HCT116 (cell line): ENCODE data around the gene SPTLC1. TPM values are rescaled to one million over a fixed set of nuclear protein-coding genes. Genes with fewer than 3 reads are reported as not detected.

Experiments
- ATAC-seq: fragments of 200-7000 bp; cut with Tn5 transposase; 2 replicates; pipeline ENCODE4 v1.9.1; 2020; ENCODE audit warnings: mild to moderate bottlenecking, moderate library complexity
- BruUV-seq: library from RNA; stranded (reverse); fragments of 400-500 nt; replicated peaks from 2 replicates; lab custom pipeline; 2021; lab: Mats Ljungman, UMichigan
- CTCF ChIA-PET: fragments of 300-600 bp; sonication (Branson Sonifier 250); formaldehyde crosslinking; loops from one replicate; lab custom pipeline; 2021; ENCODE audit warnings: antibody characterized with exemption; lab: Charles Lee
- POLR2A ChIA-PET: fragments of 300-600, 350-600 bp; sonication (Branson Sonifier 250); formaldehyde crosslinking; loops from one replicate; lab custom pipeline; 2021; ENCODE audit warnings: antibody characterized with exemption; lab: Charles Lee
- RAD21 ChIA-PET, 2 experiments: fragments of 300-600 bp; sonication (Branson Sonifier 250); formaldehyde crosslinking; loops; one replicate each; lab custom pipeline; 2023; ENCODE audit warnings: low total read pairs in 2 of 2; ENCODE audit not compliant: uncharacterized antibody in 2 of 2, unreplicated experiment in 2 of 2, low non-redundant PET in 1 of 2; lab: Charles Lee
- DNase-seq: peaks from one replicate; pipeline ENCODE4 v3.0.0-alpha.2; 2010; ENCODE audit warnings: low read depth, low spot score
- H2AFZ ChIP-seq: fragments of 200-600 bp; shearing (Covaris generic), sonication (generic); 2 replicates; pipeline ENCODE4 v1.6.1; 2017; ENCODE audit warnings: low read depth, mixed run types, mixed read lengths, antibody characterized with exemption, low read length; ENCODE audit not compliant: poor library complexity, severe bottlenecking
- H3K27ac ChIP-seq: 2 replicates; pipeline ENCODE4 v1.5.1; 2012; ENCODE audit warnings: low read depth, low read length
- H3K27me3 ChIP-seq: fragments of 200-600 bp; sonication (generic); 2 replicates; pipeline ENCODE4 v1.6.1; 2016; ENCODE audit warnings: mixed run types, low read length, mixed read lengths; ENCODE audit not compliant: insufficient read depth
- H3K36me3 ChIP-seq, 2 experiments: fragments of 200-500 bp in 1 of 2; fragments of 200-600 bp in 1 of 2; sonication (Bioruptor generic) in 1 of 2; sonication (generic) in 1 of 2; 2 replicates each; pipeline versions ENCODE4 v1.5.1 to v1.6.1; 2014 to 2016; ENCODE audit warnings: low read length in 2 of 2, inconsistent platforms in 1 of 2, mixed read lengths in 1 of 2, mixed run types in 1 of 2; ENCODE audit not compliant: insufficient read depth in 2 of 2, control insufficient read depth in 1 of 2
- H3K4me1 ChIP-seq, 2 experiments: fragments of 200-600 bp in 1 of 2; sonication (generic) in 1 of 2; 2 replicates each; pipeline versions ENCODE4 v1.5.1 to v1.6.1; 2012 to 2017; ENCODE audit warnings: low read length in 2 of 2, inconsistent platforms in 1 of 2, mild to moderate bottlenecking in 1 of 2, mixed read lengths in 1 of 2, mixed run types in 1 of 2, moderate library complexity in 1 of 2; ENCODE audit not compliant: insufficient read depth in 2 of 2, control insufficient read depth in 1 of 2
- H3K4me2 ChIP-seq: fragments of 200-600 bp; sonication (generic); 2 replicates; pipeline ENCODE4 v1.6.1; 2017; ENCODE audit warnings: mixed run types, low read length, mixed read lengths
- H3K4me3 ChIP-seq, 2 experiments: fragments of 200-600 bp in 1 of 2; sonication (generic) in 1 of 2; replicated peaks in 1 of 2; 2 replicates each; pipeline ENCODE4 v1.5.1; 2011 to 2016; ENCODE audit warnings: low read length in 2 of 2, control low read depth in 1 of 2, low read depth in 1 of 2, mild to moderate bottlenecking in 1 of 2, mixed read lengths in 1 of 2, mixed run types in 1 of 2
- H3K79me2 ChIP-seq: fragments of 200-600 bp; sonication (generic); 2 replicates; pipeline ENCODE4 v1.6.1; 2017; ENCODE audit warnings: mild to moderate bottlenecking, mixed run types, low read length, moderate library complexity, mixed read lengths; ENCODE audit not compliant: insufficient read depth
- H3K9ac ChIP-seq: fragments of 200-600 bp; sonication (generic); 2 replicates; pipeline ENCODE4 v1.6.1; 2016; ENCODE audit warnings: low read length, mixed read lengths
- H3K9me2 ChIP-seq: fragments of 200-600 bp; sonication (generic), shearing (Covaris generic); 2 replicates; pipeline ENCODE4 v1.6.1; 2017; ENCODE audit warnings: mixed run types, mild to moderate bottlenecking, moderate library complexity; ENCODE audit not compliant: insufficient read depth
- H3K9me3 ChIP-seq, 2 experiments: fragments of 200-500 bp in 1 of 2; fragments of 200-600 bp in 1 of 2; sonication (Bioruptor generic) in 1 of 2; sonication (generic) in 1 of 2; 2 replicates each; pipeline ENCODE4 v1.6.1; 2014 to 2017; ENCODE audit warnings: low read length in 2 of 2, mixed read lengths in 2 of 2, inconsistent platforms in 1 of 2, low read depth in 1 of 2, mild to moderate bottlenecking in 1 of 2, mixed run types in 1 of 2, moderate library complexity in 1 of 2; ENCODE audit not compliant: control insufficient read depth in 1 of 2, insufficient read depth in 1 of 2
- H4K20me1 ChIP-seq: fragments of 200-600 bp; sonication (generic), shearing (Covaris generic); 2 replicates; pipeline ENCODE4 v1.6.1; 2017; ENCODE audit warnings: mixed run types, mild to moderate bottlenecking, moderate library complexity; ENCODE audit not compliant: insufficient read depth
- CBX3 ChIP-seq: IDR thresholded peaks from 2 replicates; pipeline ENCODE4 v1.6.1; 2012; ENCODE audit warnings: low read depth
- POLR2AphosphoS5 ChIP-seq: IDR thresholded peaks from 2 replicates; pipeline ENCODE4 v1.6.1; 2011; ENCODE audit warnings: mild to moderate bottlenecking, low read depth, low read length, moderate library complexity
- SRF ChIP-seq: IDR thresholded peaks from 2 replicates; pipeline ENCODE4 v1.6.1; 2012; ENCODE audit warnings: low read depth
- intact Hi-C: fragments of 100-400 bp; cut with micrococcal nuclease; formaldehyde crosslinking; loops from 2 replicates; pipeline ENCODE4 v1.10.0; 2022
- total RNA-seq: library from RNA; stranded (reverse); gene quantifications from one replicate; pipeline ENCODE4 v1.2.1, GENCODE V29; 2021; ENCODE audit not compliant: unreplicated experiment
- TF ChIP-seq, protein P1 (sequence below): IDR thresholded peaks from 2 replicates; pipeline ENCODE4 v1.6.1; 2011; ENCODE audit warnings: mild to moderate bottlenecking, low read length, moderate library complexity; ENCODE audit not compliant: insufficient replicate concordance; ENCODE audit errors: extremely low read depth

Gene SPTLC1
- total RNA-seq, 1 experiment from 2014 or later, result 81.7 TPM

DNA sequence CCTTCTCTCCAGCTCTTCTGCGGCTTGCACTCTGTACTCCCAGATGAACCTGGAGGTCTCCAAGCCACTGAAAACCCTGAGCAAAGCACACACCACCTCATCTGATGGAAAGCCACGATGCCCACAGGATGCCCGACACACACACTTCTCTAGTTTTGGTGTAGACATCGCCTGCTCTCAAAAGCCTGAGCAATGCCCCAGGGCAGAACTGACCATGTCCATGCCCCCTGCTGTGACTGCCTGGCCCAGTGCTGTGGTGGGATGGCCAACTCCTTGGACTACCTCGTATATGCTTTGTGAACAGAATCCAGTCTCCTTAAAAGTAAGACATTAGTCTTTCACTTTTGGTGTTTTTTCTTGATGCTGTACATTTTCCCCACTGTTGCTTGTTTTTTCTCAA, 81.2 kb downstream of the SPTLC1 start:
- ATAC-seq, result no peak
- no peaks in the 10 kb centered on the region for H3K4me1 ChIP-seq
- H2AFZ ChIP-seq, result no peak overlapping the region
- H4K20me1 ChIP-seq, result no peaks in the 10 kb centered on the region
- H3K79me2 ChIP-seq, result no peaks in the 10 kb centered on the region
- peaks cover 6 to 22% of the 10 kb centered on the region in 2 experiments; a peak in 3 of 4 replicates for H3K36me3 ChIP-seq
- CTCF ChIA-PET, result no interaction called here
- H3K27ac ChIP-seq, result no peak overlapping the region
- BruUV-seq, result no TSS peak
- intact Hi-C loops, result no loop called here
- DNase-seq, result no peak
- H3K4me2 ChIP-seq, result no peak overlapping the region
- no peaks in the 10 kb centered on the region for H3K27me3 ChIP-seq
- H3K9me2 ChIP-seq, result no peaks in the 10 kb centered on the region
- H3K4me3 ChIP-seq, result no peak overlapping the region
- TF ChIP-seq CBX3, result no peak
- no peak for TF ChIP-seq SRF
- no peak overlapping the region for H3K9ac ChIP-seq
- H3K9me3 ChIP-seq, result no peaks in the 10 kb centered on the region
- POLR2A ChIA-PET, result no interaction called here
- RAD21 ChIA-PET, result no interaction called here

DNA sequence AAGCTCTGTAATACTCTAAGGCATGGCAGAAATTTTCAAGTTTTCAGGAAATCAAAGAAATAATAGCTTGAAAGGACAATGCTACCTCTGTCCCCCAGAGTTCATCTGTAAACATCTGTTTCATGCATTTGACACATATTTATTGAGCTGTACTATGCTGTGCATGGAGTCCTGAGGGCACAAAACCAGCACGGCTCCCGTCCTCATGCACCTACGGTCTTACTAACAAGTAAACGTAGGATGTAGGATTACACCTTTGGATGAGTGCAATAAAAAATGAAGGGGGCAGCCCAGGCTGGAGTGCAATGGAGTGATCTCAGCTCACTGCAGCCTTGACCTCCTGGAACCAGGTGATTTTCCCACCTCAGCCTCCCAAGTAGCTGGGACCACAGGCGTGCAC, 81.9 kb downstream of the SPTLC1 start:
- RAD21 ChIA-PET, result no interaction called here
- intact Hi-C loops, result no loop called here
- no peak for TF ChIP-seq POLR2AphosphoS5
- TF ChIP-seq, protein P1, sequence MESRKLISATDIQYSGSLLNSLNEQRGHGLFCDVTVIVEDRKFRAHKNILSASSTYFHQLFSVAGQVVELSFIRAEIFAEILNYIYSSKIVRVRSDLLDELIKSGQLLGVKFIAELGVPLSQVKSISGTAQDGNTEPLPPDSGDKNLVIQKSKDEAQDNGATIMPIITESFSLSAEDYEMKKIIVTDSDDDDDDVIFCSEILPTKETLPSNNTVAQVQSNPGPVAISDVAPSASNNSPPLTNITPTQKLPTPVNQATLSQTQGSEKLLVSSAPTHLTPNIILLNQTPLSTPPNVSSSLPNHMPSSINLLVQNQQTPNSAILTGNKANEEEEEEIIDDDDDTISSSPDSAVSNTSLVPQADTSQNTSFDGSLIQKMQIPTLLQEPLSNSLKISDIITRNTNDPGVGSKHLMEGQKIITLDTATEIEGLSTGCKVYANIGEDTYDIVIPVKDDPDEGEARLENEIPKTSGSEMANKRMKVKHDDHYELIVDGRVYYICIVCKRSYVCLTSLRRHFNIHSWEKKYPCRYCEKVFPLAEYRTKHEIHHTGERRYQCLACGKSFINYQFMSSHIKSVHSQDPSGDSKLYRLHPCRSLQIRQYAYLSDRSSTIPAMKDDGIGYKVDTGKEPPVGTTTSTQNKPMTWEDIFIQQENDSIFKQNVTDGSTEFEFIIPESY, result no peak
- TF ChIP-seq, all 23 proteins: peak for 0
- H3K4me3 ChIP-seq, result no peak overlapping the region
- no peaks in the 10 kb centered on the region for H3K27me3 ChIP-seq
- H3K9ac ChIP-seq, result no peak overlapping the region
- ATAC-seq, result no peak
- POLR2A ChIA-PET, result no interaction called here
- H3K4me1 ChIP-seq, result no peaks in the 10 kb centered on the region
- BruUV-seq, result no TSS peak
- H3K36me3 ChIP-seq, result peaks cover 6 to 22% of the 10 kb centered on the region in 2 experiments; a peak in 3 of 4 replicates
- no peaks in the 10 kb centered on the region for H3K9me2 ChIP-seq
- DNase-seq, result no peak
- H2AFZ ChIP-seq, result no peak overlapping the region
- no peaks in the 10 kb centered on the region for H3K79me2 ChIP-seq
- H3K9me3 ChIP-seq, result no peaks in the 10 kb centered on the region
- CTCF ChIA-PET, result no interaction called here
- no peak overlapping the region for H3K4me2 ChIP-seq
- H3K27ac ChIP-seq, result no peak overlapping the region
- no peaks in the 10 kb centered on the region for H4K20me1 ChIP-seq
